ENCODE data around the gene C11orf21. TPM values are rescaled to one million over a fixed set of nuclear protein-coding genes. Genes with fewer than 3 reads are reported as not detected.
A peak's percentile ranks its signal among the peaks of the same experiment; 100 is the strongest.

C11orf21 gene
- total and polyA plus RNA-seq, 2 of the 8 experiments (the other 6 are each of a cell fraction or from before 2014, with no cell fraction given) = not detected

DNA sequence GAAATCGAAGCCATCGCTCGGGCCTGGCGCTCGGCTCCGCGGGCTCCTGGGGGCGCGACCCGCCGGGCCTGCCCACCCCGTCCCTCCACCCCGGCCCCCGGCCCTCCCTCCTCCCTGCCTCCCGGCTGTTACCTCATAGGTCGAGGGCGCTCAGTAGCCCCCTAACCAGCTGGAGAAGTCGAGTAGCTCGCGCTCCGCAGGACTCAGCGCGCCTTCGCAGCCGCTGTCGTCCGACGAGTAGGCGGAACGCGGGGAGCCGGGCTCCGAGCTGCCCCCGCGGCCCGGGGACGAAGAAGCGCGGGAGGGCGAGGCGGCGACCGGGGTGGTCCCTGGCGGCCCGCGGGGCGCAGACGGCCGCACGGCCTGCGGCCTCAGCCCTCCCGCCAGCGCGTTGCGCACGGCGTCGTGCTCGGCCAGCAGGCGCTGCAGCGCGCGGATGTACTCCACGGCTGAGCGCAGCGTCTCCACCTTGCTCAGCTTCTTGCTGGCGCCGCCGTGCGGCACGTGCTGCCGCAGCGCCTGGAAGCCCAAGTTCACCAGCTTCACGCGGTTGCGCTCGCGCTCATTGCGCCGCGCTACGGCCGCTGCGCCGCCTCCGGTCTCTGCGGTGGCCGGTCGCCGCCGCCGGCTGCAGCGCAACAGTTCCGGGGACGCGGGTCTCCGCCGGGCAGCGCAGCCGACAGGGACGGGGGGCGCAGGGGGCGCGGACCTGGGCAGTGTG lies 32.0 kb downstream of the C11orf21 start (continued):
- peak; percentile 70; the same call in 1 of the 2 replicates for TF ChIP-seq GABPA (IDR thresholded peaks at IDR 0.05; ENCODE audit: borderline replicate concordance, insufficient read depth, low read length)
- peak; percentile 50; the same call in 1 of the 2 replicates for TF ChIP-seq TEAD4 (IDR thresholded peaks at IDR 0.05; ENCODE audit: low read depth, low read length)
- TF ChIP-seq, protein P1, sequence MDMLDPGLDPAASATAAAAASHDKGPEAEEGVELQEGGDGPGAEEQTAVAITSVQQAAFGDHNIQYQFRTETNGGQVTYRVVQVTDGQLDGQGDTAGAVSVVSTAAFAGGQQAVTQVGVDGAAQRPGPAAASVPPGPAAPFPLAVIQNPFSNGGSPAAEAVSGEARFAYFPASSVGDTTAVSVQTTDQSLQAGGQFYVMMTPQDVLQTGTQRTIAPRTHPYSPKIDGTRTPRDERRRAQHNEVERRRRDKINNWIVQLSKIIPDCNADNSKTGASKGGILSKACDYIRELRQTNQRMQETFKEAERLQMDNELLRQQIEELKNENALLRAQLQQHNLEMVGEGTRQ (IDR thresholded peaks at IDR 0.05; ENCODE audit: low read length) = 0 out of 2 replicates have a peak, but pooled peaks have one; percentile 16
- TF ChIP-seq SUZ12 (IDR thresholded peaks at IDR 0.05; ENCODE audit: low read length) = peak; percentile 59
- TF ChIP-seq RAD21 (IDR thresholded peaks at IDR 0.05 in 1 of 2, conservative IDR thresholded peaks at IDR 0.05 in 1 of 2; ENCODE audit: low read depth in 2 of 2, low read length in 2 of 2) = peak in 1 of 2 experiments; percentile 41; a peak in 2 of 4 replicates
- TF ChIP-seq, protein P2, sequence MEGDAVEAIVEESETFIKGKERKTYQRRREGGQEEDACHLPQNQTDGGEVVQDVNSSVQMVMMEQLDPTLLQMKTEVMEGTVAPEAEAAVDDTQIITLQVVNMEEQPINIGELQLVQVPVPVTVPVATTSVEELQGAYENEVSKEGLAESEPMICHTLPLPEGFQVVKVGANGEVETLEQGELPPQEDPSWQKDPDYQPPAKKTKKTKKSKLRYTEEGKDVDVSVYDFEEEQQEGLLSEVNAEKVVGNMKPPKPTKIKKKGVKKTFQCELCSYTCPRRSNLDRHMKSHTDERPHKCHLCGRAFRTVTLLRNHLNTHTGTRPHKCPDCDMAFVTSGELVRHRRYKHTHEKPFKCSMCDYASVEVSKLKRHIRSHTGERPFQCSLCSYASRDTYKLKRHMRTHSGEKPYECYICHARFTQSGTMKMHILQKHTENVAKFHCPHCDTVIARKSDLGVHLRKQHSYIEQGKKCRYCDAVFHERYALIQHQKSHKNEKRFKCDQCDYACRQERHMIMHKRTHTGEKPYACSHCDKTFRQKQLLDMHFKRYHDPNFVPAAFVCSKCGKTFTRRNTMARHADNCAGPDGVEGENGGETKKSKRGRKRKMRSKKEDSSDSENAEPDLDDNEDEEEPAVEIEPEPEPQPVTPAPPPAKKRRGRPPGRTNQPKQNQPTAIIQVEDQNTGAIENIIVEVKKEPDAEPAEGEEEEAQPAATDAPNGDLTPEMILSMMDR (IDR thresholded peaks at IDR 0.05; ENCODE audit: control extremely low read depth in 1 of 3, insufficient read depth in 1 of 3, low read depth in 1 of 3, low read length in 3 of 3) = peak in 2 of 3 experiments; percentile 30 to 45; a peak in 3 of 4 replicates
- no peak for TF ChIP-seq SP1 (IDR thresholded peaks at IDR 0.05; ENCODE audit: low read depth, low read length)
- TF ChIP-seq POLR2A (IDR thresholded peaks at IDR 0.05; ENCODE audit: control extremely low read depth in 1 of 2, low read depth in 2 of 2, low read length in 2 of 2) = no peak
- TF ChIP-seq RNF2 (IDR thresholded peaks at IDR 0.05; ENCODE audit: borderline replicate concordance, low read depth, low read length, missing control alignments, poor library complexity, severe bottlenecking) = peak; percentile 19
- TF ChIP-seq, protein P3, sequence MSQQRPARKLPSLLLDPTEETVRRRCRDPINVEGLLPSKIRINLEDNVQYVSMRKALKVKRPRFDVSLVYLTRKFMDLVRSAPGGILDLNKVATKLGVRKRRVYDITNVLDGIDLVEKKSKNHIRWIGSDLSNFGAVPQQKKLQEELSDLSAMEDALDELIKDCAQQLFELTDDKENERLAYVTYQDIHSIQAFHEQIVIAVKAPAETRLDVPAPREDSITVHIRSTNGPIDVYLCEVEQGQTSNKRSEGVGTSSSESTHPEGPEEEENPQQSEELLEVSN (IDR thresholded peaks at IDR 0.05) = peak; percentile 98
- peak; percentile 25 for TF ChIP-seq EZH2 (IDR thresholded peaks at IDR 0.05; ENCODE audit: low read depth, low read length, severe bottlenecking)
- TF ChIP-seq KDM4A (IDR thresholded peaks at IDR 0.05; ENCODE audit: low read depth, low read length, severe bottlenecking) = peak; percentile 65
- TF ChIP-seq TAF7 (optimal IDR thresholded peaks at IDR 0.05; ENCODE audit: borderline replicate concordance, low read depth, low read length) = no peak
- no peak for TF ChIP-seq CBX5 (IDR thresholded peaks at IDR 0.05; ENCODE audit: low read depth, low read length)
- no peak for TF ChIP-seq SRF (IDR thresholded peaks at IDR 0.05; ENCODE audit: low read depth, low read length)
- no peak for TF ChIP-seq FOSL1 (IDR thresholded peaks at IDR 0.05; ENCODE audit: insufficient read depth, low read depth, low read length)

Measured in H1 (cell line).